IMR-90 (cell line): ENCODE data around the gene TENT5C. TPM values are rescaled to one million over a fixed set of nuclear protein-coding genes. Genes with fewer than 3 reads are reported as not detected.

ENCODE experiments used
- ATAC-seq: fragments of 200-7000 bp; cut with Tn5 transposase; 2 replicates; pipeline ENCODE4 v1.9.1; 2020; ENCODE audit warnings: low read depth, mild to moderate bottlenecking, moderate library complexity
- BruUV-seq: library from RNA; stranded (reverse); fragments of 400-500 nt; replicated peaks from 2 replicates; lab custom pipeline; 2021; lab: Mats Ljungman, UMichigan
- CTCF ChIA-PET: fragments of 300-600 bp; formaldehyde crosslinking; extraction: SDS; loops from one replicate; lab custom pipeline; 2021; ENCODE audit warnings: antibody characterized with exemption; lab: Yijun Ruan, JAX
- POLR2A ChIA-PET: fragments of 300-600 bp; sonication (Branson Sonifier 250); formaldehyde crosslinking; loops from one replicate; lab custom pipeline; 2022; ENCODE audit warnings: antibody characterized with exemption; ENCODE audit not compliant: unreplicated experiment; lab: Charles Lee
- DNase-seq: peaks from one replicate; pipeline ENCODE4 v3.0.0; 2013
- H2AFZ ChIP-seq: replicated peaks from 2 replicates; pipeline ENCODE3; 2013; ENCODE audit warnings: low read length, mild to moderate bottlenecking; ENCODE audit not compliant: poor library complexity
- H2AK5ac ChIP-seq: 2 replicates; pipeline ENCODE4 v1.6.1; 2013; ENCODE audit warnings: low read depth, low read length, inconsistent platforms
- H2AK9ac ChIP-seq: replicated peaks from 2 replicates; pipeline ENCODE3; 2013; ENCODE audit warnings: mild to moderate bottlenecking, low read depth, low read length, moderate library complexity; ENCODE audit not compliant: poor library complexity
- H2BK120ac ChIP-seq: 2 replicates; pipeline ENCODE4 v1.6.1; 2013; ENCODE audit warnings: low read depth, low read length, inconsistent platforms
- H2BK15ac ChIP-seq: 3 replicates; pipeline ENCODE4 v1.6.1; 2013; ENCODE audit warnings: low read depth, low read length, inconsistent platforms
- H2BK20ac ChIP-seq: 2 replicates; pipeline ENCODE4 v1.6.1; 2013; ENCODE audit warnings: low read depth, mild to moderate bottlenecking, inconsistent platforms, low read length, moderate library complexity
- H2BK5ac ChIP-seq: 2 replicates; pipeline ENCODE4 v1.6.1; 2013; ENCODE audit warnings: mild to moderate bottlenecking, low read depth, low read length, inconsistent platforms; ENCODE audit not compliant: poor library complexity, severe bottlenecking
- H3K14ac ChIP-seq: replicated peaks from 2 replicates; pipeline ENCODE4 v1.6.1; 2013; ENCODE audit warnings: low read depth, low read length, inconsistent platforms
- H3K18ac ChIP-seq: 2 replicates; pipeline ENCODE4 v1.6.1; 2013; ENCODE audit warnings: low read depth, low read length, control low read depth
- H3K23ac ChIP-seq: 2 replicates; pipeline ENCODE4 v1.6.1; 2013; ENCODE audit warnings: low read depth, low read length, inconsistent platforms
- H3K27ac ChIP-seq: 2 replicates; pipeline ENCODE4 v1.5.1; 2013; ENCODE audit warnings: mild to moderate bottlenecking, control low read depth, low read length; ENCODE audit not compliant: insufficient read depth
- H3K27me3 ChIP-seq: 2 replicates; pipeline ENCODE4 v1.6.1; 2013; ENCODE audit warnings: low read length; ENCODE audit not compliant: control insufficient read depth, insufficient read depth
- H3K36me3 ChIP-seq: 2 replicates; pipeline ENCODE4 v1.6.1; 2013; ENCODE audit warnings: low read length, mixed read lengths; ENCODE audit not compliant: control insufficient read depth, insufficient read depth
- H3K4ac ChIP-seq: 2 replicates; pipeline ENCODE4 v1.6.1; 2013; ENCODE audit warnings: low read depth, low read length, inconsistent platforms
- H3K4me1 ChIP-seq: 2 replicates; pipeline ENCODE4 v1.6.1; 2013; ENCODE audit warnings: low read length, mixed read lengths; ENCODE audit not compliant: control insufficient read depth, insufficient read depth
- H3K4me2 ChIP-seq: 2 replicates; pipeline ENCODE4 v1.6.1; 2013; ENCODE audit warnings: low read depth, mild to moderate bottlenecking, control low read depth, low read length, moderate library complexity
- H3K4me3 ChIP-seq: 2 replicates; pipeline ENCODE4 v1.5.1; 2013; ENCODE audit warnings: low read depth, mild to moderate bottlenecking, control low read depth, low read length, moderate library complexity; ENCODE audit not compliant: insufficient read depth
- H3K56ac ChIP-seq: 2 replicates; pipeline ENCODE4 v1.6.1; 2013; ENCODE audit warnings: low read length, inconsistent platforms; ENCODE audit not compliant: insufficient read depth; ENCODE audit errors: extremely low read depth
- H3K79me1 ChIP-seq, 2 experiments: 2 replicates each; pipeline ENCODE4 v1.6.1; 2013; ENCODE audit warnings: low read length in 2 of 2, inconsistent platforms in 1 of 2, low read depth in 1 of 2
- H3K9ac ChIP-seq: 2 replicates; pipeline ENCODE4 v1.6.1; 2013; ENCODE audit warnings: low read depth, low read length, control low read depth
- H3K9me1 ChIP-seq: 2 replicates; pipeline ENCODE4 v1.6.1; 2013; ENCODE audit warnings: low read length, inconsistent platforms; ENCODE audit not compliant: insufficient read depth
- H3K9me3 ChIP-seq: 2 replicates; pipeline ENCODE4 v1.6.1; 2013; ENCODE audit warnings: low read length; ENCODE audit not compliant: control insufficient read depth, insufficient read depth
- H4K20me1 ChIP-seq: 2 replicates; pipeline ENCODE4 v1.6.1; 2013; ENCODE audit warnings: low read length, inconsistent platforms; ENCODE audit not compliant: insufficient read depth
- H4K5ac ChIP-seq: 2 replicates; pipeline ENCODE4 v1.6.1; 2013; ENCODE audit warnings: mild to moderate bottlenecking, low read depth, low read length, control low read depth
- H4K8ac ChIP-seq, 2 experiments: 2 replicates each; pipeline ENCODE4 v1.6.1; 2013; ENCODE audit warnings: low read depth in 2 of 2, low read length in 2 of 2, control low read depth in 1 of 2, inconsistent platforms in 1 of 2
- H4K91ac ChIP-seq: 2 replicates; pipeline ENCODE4 v1.6.1; 2013; ENCODE audit warnings: low read depth, low read length, inconsistent platforms; ENCODE audit not compliant: insufficient read depth
- BHLHE40 ChIP-seq: fragments of 150-350 bp; IDR thresholded peaks from 2 replicates; pipeline ENCODE4 v1.6.1; 2016; ENCODE audit warnings: mild to moderate bottlenecking, low read depth, low read length
- CEBPB ChIP-seq: IDR thresholded peaks from 2 replicates; pipeline ENCODE4 v1.6.1; 2012; ENCODE audit warnings: low read depth, low read length, improper control_type of control experiment
- CHD1 ChIP-seq: IDR thresholded peaks from 2 replicates; pipeline ENCODE4 v1.6.1; 2012; ENCODE audit warnings: low read depth, low read length, improper control_type of control experiment
- CTCF ChIP-seq: conservative IDR thresholded peaks from 2 replicates; pipeline ENCODE4 v1.5.1; 2012; ENCODE audit warnings: mild to moderate bottlenecking, low read depth, low read length, improper control_type of control experiment
- ELK1 ChIP-seq: fragments of 150-350 bp; IDR thresholded peaks from 2 replicates; pipeline ENCODE4 v1.6.1; 2016; ENCODE audit warnings: low read depth, mild to moderate bottlenecking, low read length, moderate library complexity, borderline replicate concordance
- FOS ChIP-seq: fragments of 150-350 bp; IDR thresholded peaks from 2 replicates; pipeline ENCODE4 v1.6.1; 2016; ENCODE audit warnings: low read depth, low read length
- MAFK ChIP-seq: IDR thresholded peaks from 2 replicates; pipeline ENCODE4 v1.6.1; 2012; ENCODE audit warnings: low read depth, low read length, improper control_type of control experiment
- MAZ ChIP-seq: IDR thresholded peaks from 2 replicates; pipeline ENCODE4 v1.6.1; 2012; ENCODE audit warnings: low read depth, mild to moderate bottlenecking, low read length, improper control_type of control experiment, moderate library complexity, borderline replicate concordance
- MXI1 ChIP-seq: IDR thresholded peaks from 2 replicates; pipeline ENCODE4 v1.6.1; 2012; ENCODE audit warnings: low read depth, mild to moderate bottlenecking, low read length, moderate library complexity, borderline replicate concordance
- NFE2L2 ChIP-seq: fragments of 150-350 bp; IDR thresholded peaks from 2 replicates; pipeline ENCODE4 v1.6.1; 2016; ENCODE audit warnings: low read depth, mild to moderate bottlenecking, low read length
- POLR2A ChIP-seq: IDR thresholded peaks from 2 replicates; pipeline ENCODE4 v1.6.1; 2012; ENCODE audit warnings: mild to moderate bottlenecking, low read depth, low read length
- RAD21 ChIP-seq: IDR thresholded peaks from 2 replicates; pipeline ENCODE4 v1.6.1; 2012; ENCODE audit warnings: low read length, improper control_type of control experiment
- RCOR1 ChIP-seq: IDR thresholded peaks from 2 replicates; pipeline ENCODE4 v1.6.1; 2012; ENCODE audit warnings: mild to moderate bottlenecking, low read length, improper control_type of control experiment; ENCODE audit not compliant: insufficient replicate concordance
- RFX5 ChIP-seq: IDR thresholded peaks from 2 replicates; pipeline ENCODE4 v1.8.0; 2012; ENCODE audit warnings: low read depth, mild to moderate bottlenecking, low read length, moderate library complexity
- SMC3 ChIP-seq: fragments of 150-350 bp; IDR thresholded peaks from 2 replicates; pipeline ENCODE4 v1.6.1; 2016; ENCODE audit warnings: low read depth, mild to moderate bottlenecking, antibody characterized with exemption, low read length, moderate library complexity
- USF2 ChIP-seq: fragments of 150-350 bp; IDR thresholded peaks from 2 replicates; pipeline ENCODE4 v1.6.1; 2017; ENCODE audit warnings: mild to moderate bottlenecking, antibody characterized with exemption, low read length, low read depth
- WGBS, 2 experiments: methylation state at CpG; one replicate each; pipeline versions ENCODE4 v1.1.5 to v1.1.7; 2013; ENCODE audit warnings: missing lambda C conversion rate in 2 of 2; ENCODE audit not compliant: insufficient read length in 1 of 2; ENCODE audit errors: extremely low coverage in 2 of 2; 5-methylcytosine and 5-hydroxymethylcytosine counted together
- dilution Hi-C: fragments of 300-500 bp; cut with HindIII; formaldehyde crosslinking; loops from one replicate; pipeline ENCODE4 v1.14.3; 2018; ENCODE audit warnings: low sequenced_read_pairs; ENCODE audit not compliant: unreplicated experiment
- in situ Hi-C: fragments of 300-500 bp; cut with MboI; formaldehyde crosslinking; loops from 3 replicates; pipeline ENCODE4 v1.14.3; 2019; ENCODE audit warnings: low sequenced_read_pairs, inconsistent platforms, mixed read lengths
- intact Hi-C: fragments of 100-400 bp; cut with micrococcal nuclease; formaldehyde crosslinking; loops from 2 replicates; pipeline ENCODE4 v1.10.0; 2022
- polyA plus RNA-seq, 3 experiments: library from polyadenylated mRNA; depleted of rRNA; stranded (reverse); fragments of >200 nt; gene quantifications; 2 replicates each; pipeline ENCODE4 v1.2.3, GENCODE V29; 2012; ENCODE audit warnings: low replicate concordance in 1 of 3
- total RNA-seq: library from RNA; depleted of rRNA; stranded (reverse); fragments of >200 nt; gene quantifications from 2 replicates; pipeline ENCODE4 v1.2.3, GENCODE V29; 2012

Gene TENT5C
- total and polyA plus RNA-seq, 2 of the 4 experiments (the other 2 are of a cell fraction): 1.5 to 4.1 TPM

GRCh38 chr1:117577191-117577885, 28.5 kb upstream of the TENT5C start:
- no peaks in the 10 kb centered on the region for H3K36me3 ChIP-seq
- H4K8ac ChIP-seq: no peak overlapping the region
- H3K4me3 ChIP-seq: no peak overlapping the region
- CTCF ChIA-PET: interaction anchor here (0.8 kb wide), 1 partner anchor 177 kb away, joined by 3 read pairs; no protein-coding TSS in a partner anchor
- H3K56ac ChIP-seq: no peak overlapping the region
- H4K20me1 ChIP-seq: no peaks in the 10 kb centered on the region
- no peak overlapping the region for H4K5ac ChIP-seq
- intact Hi-C loops (no loop called here), in situ Hi-C loops (no loop called here), dilution Hi-C loops (no loop called here)
- TF ChIP-seq RFX5 (no peak), RCOR1 (no peak), CHD1 (no peak), FOS (no peak), RAD21 (no peak), SMC3 (no peak), MAZ (no peak), NFE2L2 (no peak), MXI1 (no peak), USF2 (no peak), ELK1 (no peak), POLR2A (no peak), BHLHE40 (no peak), CEBPB (no peak), MAFK (no peak), CTCF (no peak)
- H2BK5ac ChIP-seq: no peak overlapping the region
- H3K23ac ChIP-seq: no peak overlapping the region
- no peaks in the 10 kb centered on the region for H3K79me1 ChIP-seq
- H3K27me3 ChIP-seq: peaks cover 5% of the 10 kb centered on the region; the same call in 1 of the 2 replicates
- H3K18ac ChIP-seq: no peak overlapping the region
- no peak overlapping the region for H2BK20ac ChIP-seq
- no CpG with 5 or more reads among the region's 2 CpGs for WGBS, 2 experiments
- H3K27ac ChIP-seq: no peak overlapping the region
- no peak overlapping the region for H4K91ac ChIP-seq
- H3K4ac ChIP-seq: no peak overlapping the region
- H3K14ac ChIP-seq: no peak overlapping the region
- no peak overlapping the region for H2AK9ac ChIP-seq
- no TSS peak for BruUV-seq
- no peak overlapping the region for H3K9ac ChIP-seq
- H2AK5ac ChIP-seq: no peak overlapping the region
- no peak for ATAC-seq
- DNase-seq: no peak
- no peaks in the 10 kb centered on the region for H3K9me1 ChIP-seq
- no peaks in the 10 kb centered on the region for H3K4me1 ChIP-seq
- POLR2A ChIA-PET: no interaction called here
- H3K4me2 ChIP-seq: no peak overlapping the region
- H2AFZ ChIP-seq: no peak overlapping the region
- no peaks in the 10 kb centered on the region for H3K9me3 ChIP-seq
- no peak overlapping the region for H2BK15ac ChIP-seq
- H2BK120ac ChIP-seq: no peak overlapping the region
